WI38 (cell line): ENCODE data around the gene UBAP2L.
A peak's percentile ranks its signal among the peaks of the same experiment; 100 is the strongest.

Experiments
- H3K4me3 ChIP-seq: 2 replicates; pipeline ENCODE4 v1.5.1; 2011; ENCODE audit warnings: low read depth, mild to moderate bottlenecking, control low read depth, low read length
- CTCF ChIP-seq: IDR thresholded peaks from 2 replicates; pipeline ENCODE4 v1.5.1; 2012; ENCODE audit warnings: low read depth, mild to moderate bottlenecking, control low read depth, low read length

UBAP2L gene

GRCh38 chr1:154206196-154206595 is 14.6 kb upstream of the UBAP2L start, which contains the start of gene CFAP141:
TSS of gene CFAP141 (minus strand) at chr1:154206333. CDS start at chr1:154206307, 26 bp downstream.
- no peak for TF ChIP-seq CTCF
- no peak within 1 kb of the TSS for H3K4me3 ChIP-seq

- H3K4me3 ChIP-seq: no peak overlapping the region
- TF ChIP-seq CTCF: no peak
Measured at GRCh38 chr1:154207262-154207661, 13.5 kb upstream of the UBAP2L start.

GRCh38 chr1:154208677-154209388 is 11.9 kb upstream of the UBAP2L start:
- H3K4me3 ChIP-seq: no peak overlapping the region
- TF ChIP-seq CTCF: no peak

GRCh38 chr1:154212083-154212482 is 8.7 kb upstream of the UBAP2L start:
- no peak overlapping the region for H3K4me3 ChIP-seq
- TF ChIP-seq CTCF: no peak

- H3K4me3 ChIP-seq: no peak overlapping the region
- no peak for TF ChIP-seq CTCF
Measured at GRCh38 chr1:154213274-154213673, 7.5 kb upstream of the UBAP2L start.

- TF ChIP-seq CTCF: no peak
- no peak overlapping the region; the same call in 1 of the 2 replicates for H3K4me3 ChIP-seq
Measured at GRCh38 chr1:154218545-154218944, 2.2 kb upstream of the UBAP2L start.

GRCh38 chr1:154219541-154219940 is 1.2 kb upstream of the UBAP2L start:
- TF ChIP-seq CTCF: no peak
- H3K4me3 ChIP-seq: peak overlapping the region; percentile 94
